CD1c-positive myeloid dendritic cell (primary cell): ENCODE data around the gene CAPNS1.

ENCODE experiments used
- DNase-seq: peaks from one replicate; pipeline ENCODE4 v3.0.0-alpha.2; 2016; ENCODE audit errors: extremely low spot score

The CAPNS1 gene

DNA sequence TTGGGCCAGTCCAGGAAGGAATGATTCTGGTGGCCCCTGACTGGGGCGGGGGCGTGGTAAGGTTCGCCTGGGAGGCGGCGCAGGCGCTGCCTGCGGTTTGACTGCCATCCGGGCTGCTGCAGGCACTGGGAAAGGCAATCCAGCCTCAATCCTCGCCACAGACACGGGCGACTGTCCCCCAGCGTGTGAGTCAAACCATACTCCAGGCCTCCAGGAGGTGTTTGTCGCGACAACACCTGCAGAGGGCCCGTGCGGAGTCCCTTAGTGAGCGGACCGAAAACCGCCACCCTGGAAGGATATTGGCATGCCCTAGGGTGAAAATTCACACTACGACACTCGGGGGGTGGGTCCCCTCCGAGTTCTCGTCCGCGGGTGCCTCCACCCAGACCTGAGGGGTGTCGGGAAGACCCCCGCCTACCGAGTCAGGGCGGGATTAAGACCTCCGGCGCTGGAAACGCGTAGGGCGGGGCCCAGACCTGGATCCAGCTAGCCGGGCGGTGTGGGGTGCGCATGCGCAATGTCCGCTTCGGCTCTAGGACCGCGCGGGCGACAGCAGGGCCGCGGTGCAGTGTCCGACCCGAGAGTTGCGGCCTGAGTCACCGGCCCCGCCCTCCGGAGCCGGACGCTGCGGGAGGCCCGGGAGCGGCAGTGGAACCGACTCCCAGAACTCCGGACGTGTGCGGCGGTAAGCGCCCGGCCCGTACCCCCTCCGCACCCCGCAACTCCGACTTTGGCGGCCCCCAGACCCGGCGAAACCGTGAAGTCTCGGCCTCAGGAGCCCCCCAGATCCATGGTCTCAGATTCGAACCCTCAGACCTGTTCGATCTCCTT lies at the start of gene CAPNS1:
Gene CAPNS1, plus strand, starts transcription at position 594 of the 831 bp plus-strand sequence. CDS start 946 bp downstream, outside the sequence.
- peak; percentile 97 for DNase-seq

DNA sequence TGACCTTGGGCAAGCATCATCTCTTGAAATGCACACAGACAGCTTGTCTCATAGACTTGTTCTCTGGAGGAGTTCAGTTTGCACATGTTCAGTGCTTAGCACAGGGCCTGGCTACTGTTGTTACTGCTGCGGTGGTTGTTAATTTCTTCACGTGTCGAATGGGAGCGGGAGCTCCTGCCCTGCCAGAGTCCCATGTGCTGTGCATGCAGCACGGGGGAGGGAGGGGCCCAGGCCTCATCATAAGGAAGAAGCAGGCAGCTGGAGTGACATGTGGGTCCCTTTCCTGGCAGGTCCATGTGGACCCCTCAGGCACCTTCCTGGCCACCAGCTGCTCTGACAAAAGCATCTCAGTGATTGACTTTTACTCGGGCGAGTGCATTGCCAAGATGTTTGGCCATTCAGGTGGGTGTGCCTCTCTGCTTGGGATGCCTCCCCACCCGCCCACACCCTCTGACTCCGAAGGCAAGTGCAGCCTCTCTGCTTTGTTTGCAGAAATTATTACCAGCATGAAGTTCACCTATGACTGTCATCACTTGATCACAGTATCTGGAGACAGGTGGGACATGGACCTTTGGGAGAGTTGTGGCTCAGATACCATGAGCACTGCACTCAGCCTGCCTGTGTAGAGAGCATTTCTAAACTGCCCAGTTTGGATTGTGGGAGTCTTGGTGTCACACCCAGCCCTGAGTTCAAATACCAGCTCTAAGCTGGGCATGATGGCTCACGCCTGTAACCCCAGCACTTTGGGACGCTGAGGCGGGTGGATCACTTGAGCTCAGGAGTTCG lies 48.8 kb upstream of the CAPNS1 start:
- DNase-seq, result no peak

DNA sequence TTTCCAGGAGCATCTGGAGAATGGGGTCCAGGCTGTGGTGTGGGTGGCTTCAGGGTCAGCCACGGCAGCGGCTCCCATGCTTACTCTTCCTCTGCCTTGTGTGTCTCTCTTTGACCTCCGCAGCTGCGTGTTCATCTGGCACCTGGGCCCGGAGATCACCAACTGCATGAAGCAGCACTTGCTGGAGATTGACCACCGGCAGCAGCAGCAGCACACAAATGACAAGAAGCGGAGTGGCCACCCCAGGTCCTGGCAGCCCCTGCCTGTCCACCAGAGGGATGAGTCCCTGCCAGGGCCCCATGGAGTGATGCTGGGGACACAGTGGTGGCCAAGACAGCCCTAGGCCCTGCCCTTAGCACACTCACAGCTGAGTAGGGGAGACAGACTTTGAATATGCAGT lies 47.3 kb upstream of the CAPNS1 start:
- no peak for DNase-seq

- DNase-seq, result no peak
Measured at GRCh38 chr19:36093146-36093662, 46.7 kb upstream of the CAPNS1 start.

DNA sequence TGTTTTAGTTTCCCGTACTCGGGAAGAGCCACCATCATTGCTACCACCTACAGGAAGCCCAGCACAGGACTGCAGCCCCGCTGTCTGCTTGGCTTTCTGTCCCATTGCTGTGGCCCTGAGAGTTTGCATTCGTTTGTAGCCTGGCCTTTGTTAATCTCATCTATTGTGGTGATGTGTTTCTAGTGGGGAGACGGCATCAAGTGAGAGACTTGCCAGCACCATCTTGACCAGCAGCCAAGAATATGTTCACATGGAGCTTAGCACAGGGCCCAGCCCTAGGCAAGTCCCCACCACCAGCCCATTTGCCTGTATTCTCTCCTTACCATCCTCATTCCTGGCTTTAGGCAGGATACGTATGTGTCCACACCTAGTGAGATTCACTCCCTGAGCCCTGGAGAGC lies 46.2 kb upstream of the CAPNS1 start:
- DNase-seq, result no peak

DNA sequence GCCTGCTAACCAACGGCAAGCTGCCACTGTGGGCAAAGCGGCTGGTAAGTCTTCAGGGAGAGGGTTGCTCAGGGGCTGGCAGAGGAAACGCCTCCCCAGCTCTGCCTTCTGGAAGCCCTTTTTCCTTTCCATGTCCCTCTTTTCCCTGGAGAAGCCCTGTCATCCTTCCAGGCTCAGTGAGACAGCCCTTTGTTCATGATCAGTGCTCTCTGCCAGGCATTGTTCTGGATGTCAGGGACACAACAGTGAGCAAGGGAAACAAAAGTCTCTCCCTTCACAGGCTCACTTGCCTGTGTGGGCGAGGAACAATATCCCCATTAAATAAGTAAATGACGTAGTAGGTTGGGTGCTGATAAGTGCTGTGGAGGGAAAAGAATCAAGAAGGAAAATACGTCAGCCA lies 42.8 kb upstream of the CAPNS1 start:
- no peak for DNase-seq

- DNase-seq, result no peak
Measured at GRCh38 chr19:36099166-36099785, 40.6 kb upstream of the CAPNS1 start.

DNA sequence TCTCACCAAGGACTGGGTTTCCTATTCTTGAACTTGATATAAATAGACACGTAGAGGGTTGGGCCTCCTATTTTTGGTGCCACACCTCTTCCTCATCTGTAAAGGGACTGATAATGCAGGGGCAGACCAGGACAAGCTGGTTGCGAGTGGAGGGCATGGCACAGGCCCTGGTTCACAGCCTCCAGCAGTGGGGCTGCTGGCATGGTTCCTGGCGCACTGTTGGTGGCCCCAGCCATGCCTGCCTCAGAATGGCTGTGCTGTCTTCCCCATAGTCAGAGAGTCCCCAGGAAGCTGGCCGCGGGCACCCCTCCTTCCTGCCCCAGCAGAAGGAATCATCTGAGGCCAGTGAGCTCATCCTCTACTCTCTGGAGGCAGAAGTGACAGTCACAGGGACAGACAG lies 39.4 kb upstream of the CAPNS1 start:
- no peak for DNase-seq

DNA sequence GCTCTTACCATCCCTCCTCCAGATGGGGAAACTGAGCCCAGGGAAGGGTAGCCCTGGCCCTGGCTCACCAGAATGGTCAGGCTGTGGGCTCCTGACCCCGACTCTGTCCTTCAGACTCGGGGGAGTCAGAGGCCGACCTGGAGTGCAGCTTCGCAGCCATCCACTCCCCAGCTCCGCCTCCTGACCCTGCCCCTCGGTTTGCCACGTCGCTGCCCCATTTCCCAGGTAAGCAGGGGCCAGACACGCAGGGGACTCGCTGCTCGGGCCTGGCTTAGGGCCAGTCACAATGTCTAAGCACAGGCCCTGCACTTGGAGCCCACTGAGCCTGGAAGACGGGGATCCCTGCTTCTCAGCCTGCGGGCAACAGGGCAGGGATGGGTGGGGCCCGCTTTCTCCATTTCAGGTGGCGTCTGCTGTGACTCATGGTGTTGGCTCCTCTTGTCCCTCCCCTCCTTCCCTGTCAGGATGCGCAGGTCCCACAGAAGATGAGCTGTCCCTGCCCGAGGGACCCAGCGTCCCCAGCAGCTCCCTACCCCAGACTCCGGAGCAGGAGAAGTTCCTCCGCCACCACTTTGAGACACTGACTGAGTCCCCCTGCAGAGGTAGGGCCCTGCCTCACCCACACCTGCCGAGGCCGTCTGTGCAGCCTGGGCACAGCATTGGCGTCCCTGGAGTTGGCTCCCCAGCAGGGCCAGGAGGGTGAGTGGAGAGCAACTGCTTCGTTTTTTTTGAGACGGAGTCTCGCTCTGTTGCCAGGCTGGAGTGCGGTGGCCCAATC lies 38.1 kb upstream of the CAPNS1 start:
- no peak for DNase-seq

GRCh38 chr19:36103040-36103626 lies 36.7 kb upstream of the CAPNS1 start:
- DNase-seq, result no peak

- DNase-seq, result no peak
Measured at GRCh38 chr19:36103842-36104552, 35.9 kb upstream of the CAPNS1 start.

DNA sequence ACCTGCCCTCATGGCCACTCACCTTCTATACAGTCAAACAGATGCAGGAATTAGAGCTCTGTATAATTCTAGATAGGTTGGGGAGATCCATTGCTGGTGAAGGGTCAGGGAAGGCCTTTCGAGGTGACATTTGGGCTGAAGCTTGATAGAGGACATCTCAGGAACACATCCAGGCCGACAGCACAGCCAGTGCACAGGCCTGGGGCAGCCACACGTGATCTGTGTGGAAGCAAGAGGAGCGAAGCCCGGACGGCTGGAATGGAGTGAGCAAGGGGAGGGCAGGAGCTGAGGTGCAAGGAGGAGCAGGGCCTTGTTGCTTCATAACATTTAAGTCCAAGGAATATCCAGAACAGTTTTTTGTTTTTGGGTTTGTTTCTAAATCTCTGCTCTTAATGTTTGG lies 33.4 kb upstream of the CAPNS1 start:
- DNase-seq, result no peak

DNA sequence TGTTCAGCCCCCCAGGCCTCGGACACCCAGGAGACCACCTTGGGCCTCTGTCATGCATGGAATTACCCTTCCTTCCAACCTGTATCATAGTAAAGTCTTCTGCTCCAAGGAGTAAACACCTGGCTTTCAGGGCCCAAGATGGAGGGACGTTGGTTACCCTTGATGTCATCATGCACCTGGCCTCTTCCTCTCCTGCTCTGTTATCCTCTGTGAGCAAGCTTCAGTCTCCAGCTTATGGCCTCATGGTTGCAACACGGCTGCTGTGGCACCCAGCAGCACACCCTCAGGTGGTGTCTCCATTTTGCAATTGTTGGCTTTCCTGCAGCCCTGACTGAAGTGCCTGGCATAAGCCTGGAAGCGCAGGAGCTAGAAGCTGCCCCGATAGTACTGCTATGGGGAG lies 32.9 kb upstream of the CAPNS1 start:
- DNase-seq, result no peak

DNA sequence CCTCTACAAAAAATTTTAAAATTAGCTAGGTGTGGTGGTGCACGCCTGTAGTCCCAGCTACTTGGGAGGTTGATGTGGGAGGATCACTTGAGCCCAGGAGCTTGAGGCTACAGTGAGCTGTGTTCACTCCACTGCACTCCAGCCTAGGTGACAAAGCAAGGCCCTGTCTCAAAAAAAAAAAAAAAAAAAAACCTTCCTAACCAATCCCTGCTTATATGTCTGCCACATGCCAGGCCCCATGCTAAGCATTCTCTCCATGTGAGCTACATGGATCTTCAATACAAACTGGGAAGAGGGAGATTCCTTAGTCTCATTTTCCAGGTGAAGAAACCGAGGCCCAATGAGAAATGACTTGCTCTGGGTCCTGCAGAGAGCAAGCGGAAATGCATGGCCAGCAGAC lies 31.2 kb upstream of the CAPNS1 start:
- no peak for DNase-seq

DNA sequence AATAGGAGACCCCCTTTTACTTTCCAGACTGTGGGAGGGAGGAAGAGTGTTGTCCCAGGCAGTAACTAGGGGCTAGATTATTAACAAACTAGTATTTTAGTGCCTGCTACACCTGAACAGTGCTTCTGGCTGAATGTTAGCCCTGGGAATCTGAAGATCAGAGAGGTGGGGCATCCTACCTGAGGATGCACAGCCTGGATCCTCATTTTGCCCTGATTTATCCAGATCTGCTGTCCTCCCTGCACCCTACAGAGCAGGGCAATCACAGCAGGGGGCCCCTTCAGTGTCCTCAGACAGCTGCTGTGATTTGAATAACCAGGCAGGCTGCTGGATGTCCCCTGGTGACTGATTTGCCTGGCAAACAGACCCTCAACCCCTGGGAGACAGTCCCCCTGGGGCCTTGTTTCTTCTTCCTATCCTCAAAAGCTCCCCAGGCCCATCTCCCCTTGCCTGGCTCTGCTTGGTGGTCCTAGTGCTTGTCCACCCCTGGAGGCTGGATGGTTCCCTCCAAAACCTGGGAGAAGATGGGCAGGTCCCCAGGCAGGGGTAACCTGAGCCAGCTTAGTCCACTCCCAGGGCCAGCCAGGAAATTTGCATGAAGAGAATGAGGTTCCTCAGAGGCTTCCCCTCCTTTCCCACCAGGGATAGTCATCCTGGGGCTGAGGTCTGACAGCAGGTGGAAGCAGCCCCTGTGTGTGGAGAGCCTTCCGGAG lies 29.2 kb upstream of the CAPNS1 start, which contains the start of gene OVOL3:
Gene OVOL3, plus strand, starts transcription at position 657 of the 713 bp plus-strand sequence. CDS start 60 bp downstream, outside the sequence.
- no peak for DNase-seq

DNA sequence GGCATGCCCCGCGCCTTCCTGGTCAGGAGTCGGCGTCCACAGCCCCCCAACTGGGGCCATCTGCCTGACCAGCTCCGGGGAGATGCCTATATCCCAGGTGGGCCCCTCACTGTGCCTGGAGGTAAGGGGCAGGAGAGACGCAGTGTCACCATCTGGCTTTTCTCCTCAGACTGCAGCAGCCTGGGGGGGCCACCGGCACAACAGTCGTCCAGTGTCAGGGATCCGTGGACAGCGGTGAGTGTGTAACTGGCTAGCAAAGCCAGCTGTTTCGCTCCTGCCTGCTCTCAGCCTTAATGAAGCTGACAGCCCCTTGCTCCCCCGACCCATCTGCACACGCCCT lies 28.7 kb upstream of the CAPNS1 start:
- no peak for DNase-seq

DNA sequence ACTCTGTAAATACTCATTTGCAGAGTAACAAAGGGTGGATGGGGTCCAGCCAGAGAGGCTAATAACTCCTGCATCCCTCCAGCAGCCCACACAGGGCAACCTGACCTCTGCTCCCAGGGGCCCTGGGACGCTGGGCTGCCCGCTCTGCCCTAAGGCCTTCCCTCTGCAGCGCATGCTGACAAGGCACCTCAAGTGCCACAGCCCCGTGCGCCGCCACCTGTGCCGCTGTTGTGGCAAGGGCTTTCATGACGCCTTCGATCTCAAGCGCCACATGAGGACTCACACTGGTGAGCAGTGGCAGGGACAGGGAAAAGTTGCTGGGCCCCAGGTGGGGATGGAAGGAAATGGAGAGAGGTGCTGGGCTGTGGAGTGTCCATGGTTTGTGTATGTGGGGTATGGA lies 27.2 kb upstream of the CAPNS1 start:
- DNase-seq, result no peak

- DNase-seq, result no peak
Measured at GRCh38 chr19:36113425-36113824, 26.4 kb upstream of the CAPNS1 start.

DNA sequence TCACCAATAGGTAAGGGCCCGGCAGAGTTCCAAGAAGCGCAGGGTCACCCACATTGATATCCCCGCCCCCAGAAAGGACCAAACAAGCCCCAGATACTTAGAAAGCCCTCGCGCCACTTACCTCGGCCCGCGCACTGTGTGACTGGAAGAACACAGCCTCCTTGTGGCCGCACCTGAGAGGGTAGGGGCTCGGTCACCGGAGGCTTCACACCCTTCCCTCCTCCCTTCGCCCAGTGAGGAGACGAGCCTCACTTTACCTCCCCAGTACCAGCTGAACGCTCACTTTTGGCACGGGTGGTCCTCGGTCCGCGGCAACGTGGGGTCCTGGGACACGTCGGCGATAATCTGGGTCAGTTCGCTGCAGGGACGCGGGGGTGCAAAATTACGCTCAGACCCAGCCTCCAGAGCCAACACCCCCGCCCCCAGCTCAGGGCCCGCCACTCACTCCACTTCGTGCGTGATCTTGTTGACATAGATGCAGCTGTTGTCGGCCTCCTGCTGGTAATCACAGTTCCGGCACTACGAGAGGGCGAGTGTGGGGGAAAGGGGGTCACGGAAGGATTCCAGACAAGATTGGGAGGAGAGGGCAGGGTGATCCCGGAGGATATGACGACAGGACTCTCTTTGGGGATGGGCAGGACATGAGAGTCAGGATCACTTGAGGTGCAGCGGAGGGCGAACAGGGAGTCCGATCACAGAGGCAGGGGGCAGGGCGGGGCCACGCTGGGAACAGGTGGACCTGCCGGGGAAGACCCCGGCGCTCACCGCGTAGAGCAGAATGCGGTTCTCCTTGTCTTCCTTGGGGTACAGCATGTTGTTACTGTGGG lies 25.8 kb upstream of the CAPNS1 start:
- DNase-seq, result no peak
